Endometrial microvascular endothelial cells (primary cell): ENCODE measurements around the gene FSIP1. TPM values are rescaled to one million over a fixed set of nuclear protein-coding genes. Genes with fewer than 3 reads are reported as not detected.

Experiments
- in situ Hi-C: cut with HindIII; loops from 2 replicates; pipeline ENCODE4 v1.10.0; 2017; ENCODE audit warnings: low sequenced_read_pairs, low pct_unique_long_range_greater_than_20kb; ENCODE audit errors: inconsistent ontology term
- total RNA-seq: library from RNA; depleted of rRNA; stranded (reverse); fragments of >200 nt; gene quantifications from one replicate; pipeline ENCODE4 v1.2.3, GENCODE V29; 2015; ENCODE audit errors: inconsistent ontology term

The FSIP1 gene
- total RNA-seq, 1 donor from 2014 or later, result 0.09 TPM

DNA sequence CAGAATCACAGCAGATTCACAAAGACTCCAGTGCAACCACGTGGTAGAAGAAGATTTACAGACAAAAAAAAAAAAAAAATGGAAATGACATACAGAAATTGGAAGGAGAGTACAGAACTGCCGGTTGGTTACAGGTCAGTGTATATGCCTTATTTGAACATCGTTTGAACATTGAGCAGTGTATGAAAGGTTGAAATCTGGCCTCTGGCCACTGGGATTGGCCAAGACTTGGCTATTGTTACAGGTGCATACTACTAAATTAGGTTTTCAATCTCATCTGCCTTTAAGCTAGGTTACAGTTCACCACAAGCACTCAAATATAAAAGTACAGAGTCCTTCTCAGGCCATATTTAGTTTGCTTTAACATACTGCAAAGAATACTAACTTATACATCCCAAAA lies 142.0 kb downstream of the FSIP1 start:
- in situ Hi-C loops, result no loop called here

DNA sequence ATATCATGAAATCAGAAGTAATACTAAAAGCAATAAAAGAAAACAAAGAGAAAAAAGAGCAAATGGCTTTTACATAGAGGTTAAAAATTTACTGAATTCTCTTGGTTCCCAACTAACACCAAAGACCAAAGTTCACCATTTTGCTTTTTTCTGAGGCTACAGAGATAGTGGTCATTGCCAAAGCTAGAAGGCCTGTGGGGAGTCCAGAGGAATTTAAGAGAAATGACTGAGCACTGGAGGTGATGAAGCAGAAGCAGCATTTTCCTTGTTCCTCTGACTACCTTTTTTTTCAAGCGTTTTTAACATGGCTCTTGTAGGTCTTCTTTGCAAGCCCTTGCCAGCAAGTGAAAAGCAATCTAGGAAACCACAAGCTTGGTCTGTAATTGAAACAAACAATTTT lies 143.6 kb downstream of the FSIP1 start:
- in situ Hi-C loops, result no loop called here

DNA sequence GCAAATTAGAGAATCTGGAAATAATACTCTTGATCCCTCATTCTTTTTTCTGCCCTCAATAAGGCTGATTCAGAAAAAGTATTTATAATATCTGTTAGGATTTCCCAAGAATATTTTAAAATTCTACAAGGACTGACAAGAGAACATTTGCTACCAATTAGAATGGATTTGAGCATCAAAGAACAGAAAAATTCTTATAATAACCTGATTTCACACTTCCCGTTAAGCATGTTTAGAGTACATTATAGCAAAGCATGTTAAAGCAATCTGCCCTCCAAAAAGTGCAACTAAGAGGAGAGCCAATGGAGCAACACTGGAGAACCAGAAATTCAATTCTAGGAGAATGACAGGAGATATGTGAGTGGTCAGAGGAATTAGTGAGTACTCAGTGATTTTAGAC lies 144.6 kb downstream of the FSIP1 start:
- in situ Hi-C loops, result no loop called here

DNA sequence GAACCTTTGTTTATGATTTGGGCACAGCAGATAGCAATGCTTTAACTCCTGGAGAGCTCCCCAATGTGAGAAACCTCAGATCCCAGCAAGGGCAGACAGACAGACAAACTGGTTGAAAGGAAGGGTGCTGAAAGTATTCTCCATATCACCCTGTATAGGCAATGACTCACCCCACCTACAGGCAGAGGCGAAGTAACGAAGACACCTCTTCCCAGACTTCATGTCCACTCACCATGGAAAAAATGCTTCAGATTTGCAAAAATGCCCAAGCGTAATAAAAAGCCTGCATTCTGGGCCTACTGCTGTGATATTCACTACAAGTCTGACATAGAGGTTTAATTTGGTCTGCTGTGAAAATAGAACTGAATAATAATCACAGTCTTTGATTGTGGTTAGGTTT lies 151.3 kb downstream of the FSIP1 start:
- in situ Hi-C loops, result no loop called here

DNA sequence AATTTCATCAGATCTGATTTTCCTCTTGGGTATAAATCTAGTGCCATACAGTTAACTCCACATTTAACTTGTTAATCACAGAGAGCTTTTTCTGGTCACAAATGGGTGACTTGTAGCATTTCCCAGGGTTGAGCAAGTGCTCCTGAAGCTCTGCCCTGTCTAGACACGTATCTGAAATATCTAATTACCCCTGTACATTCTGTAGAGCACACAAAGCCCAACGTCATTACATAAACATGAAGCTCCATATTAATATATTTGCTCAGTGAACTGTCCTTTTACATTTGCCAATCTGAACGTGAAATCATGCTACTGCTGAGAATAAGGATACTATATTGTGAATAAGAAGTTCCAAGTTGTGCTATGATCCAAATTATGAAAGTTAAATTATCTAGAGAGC lies 152.7 kb downstream of the FSIP1 start:
- in situ Hi-C loops, result no loop called here

DNA sequence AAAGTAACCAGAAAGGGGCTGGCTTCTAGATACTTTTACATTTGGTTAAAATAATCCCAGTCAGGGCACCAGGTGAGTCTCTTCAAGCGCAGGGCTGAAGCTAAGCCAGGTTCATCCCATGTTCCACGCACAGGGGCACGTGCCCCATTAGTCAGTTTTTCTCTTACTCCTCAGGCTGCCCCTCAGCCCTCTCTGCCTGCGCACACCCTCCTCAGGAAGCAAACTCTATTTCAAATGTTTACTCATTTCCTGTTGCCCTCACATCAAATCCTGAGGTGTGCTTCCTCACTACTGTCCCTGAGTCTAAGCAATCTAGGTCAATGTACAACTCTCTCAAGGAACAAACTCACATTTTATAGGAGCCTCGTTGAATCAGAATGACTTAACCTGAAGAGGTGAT lies 153.3 kb downstream of the FSIP1 start:
- in situ Hi-C loops, result no loop called here

DNA sequence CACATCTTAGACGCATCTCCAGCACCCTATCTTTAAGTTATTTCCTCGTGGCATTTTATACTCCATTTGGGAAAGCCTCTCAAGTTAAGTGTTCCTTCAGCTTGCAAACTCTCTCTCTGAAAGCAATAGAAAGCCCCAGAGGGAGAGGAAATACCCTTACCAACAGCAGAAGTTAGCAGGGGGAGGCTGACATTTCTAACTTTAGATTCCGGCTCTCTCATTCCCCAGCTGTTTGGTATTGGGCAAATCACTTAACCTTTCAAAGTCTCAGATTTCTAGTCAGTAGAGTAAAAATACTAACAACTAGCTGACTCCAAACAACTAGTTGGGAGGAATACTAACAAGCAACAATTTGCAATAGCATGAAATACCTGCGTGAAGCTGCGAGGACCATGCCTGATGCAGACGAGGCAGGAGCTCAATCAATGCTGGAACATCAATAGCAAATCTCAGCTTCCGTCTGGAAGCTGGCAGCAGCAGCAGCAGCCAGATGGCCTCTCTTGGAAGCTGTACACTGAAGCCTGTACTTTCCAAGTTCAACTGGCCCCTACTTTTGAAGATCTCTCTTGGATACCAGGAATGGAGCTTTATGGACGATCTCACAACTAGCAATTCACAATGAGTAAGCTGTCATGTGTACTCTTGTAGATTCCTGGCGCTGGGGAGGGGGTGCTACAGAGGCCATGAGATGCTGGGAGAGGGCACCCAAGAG lies 153.9 kb downstream of the FSIP1 start:
- in situ Hi-C loops, result no loop called here

DNA sequence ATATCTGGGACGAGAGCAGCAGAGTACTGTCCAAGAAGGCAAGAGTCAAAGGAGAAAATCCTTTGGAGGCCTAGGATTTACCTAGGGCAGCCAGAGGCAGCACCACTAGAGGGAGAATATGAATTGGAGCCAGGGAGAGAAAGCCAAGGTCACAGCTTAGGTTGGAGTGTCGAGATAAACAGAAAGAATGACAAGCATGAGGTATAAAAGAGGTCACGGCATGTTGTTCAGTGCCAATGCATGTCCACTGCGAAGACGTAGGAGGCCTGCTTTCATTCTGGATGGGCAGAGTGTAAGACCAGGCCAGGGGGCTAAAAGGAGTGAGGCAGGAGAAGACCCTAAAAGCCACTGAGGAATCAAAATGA lies 154.5 kb downstream of the FSIP1 start:
- in situ Hi-C loops, result no loop called here

DNA sequence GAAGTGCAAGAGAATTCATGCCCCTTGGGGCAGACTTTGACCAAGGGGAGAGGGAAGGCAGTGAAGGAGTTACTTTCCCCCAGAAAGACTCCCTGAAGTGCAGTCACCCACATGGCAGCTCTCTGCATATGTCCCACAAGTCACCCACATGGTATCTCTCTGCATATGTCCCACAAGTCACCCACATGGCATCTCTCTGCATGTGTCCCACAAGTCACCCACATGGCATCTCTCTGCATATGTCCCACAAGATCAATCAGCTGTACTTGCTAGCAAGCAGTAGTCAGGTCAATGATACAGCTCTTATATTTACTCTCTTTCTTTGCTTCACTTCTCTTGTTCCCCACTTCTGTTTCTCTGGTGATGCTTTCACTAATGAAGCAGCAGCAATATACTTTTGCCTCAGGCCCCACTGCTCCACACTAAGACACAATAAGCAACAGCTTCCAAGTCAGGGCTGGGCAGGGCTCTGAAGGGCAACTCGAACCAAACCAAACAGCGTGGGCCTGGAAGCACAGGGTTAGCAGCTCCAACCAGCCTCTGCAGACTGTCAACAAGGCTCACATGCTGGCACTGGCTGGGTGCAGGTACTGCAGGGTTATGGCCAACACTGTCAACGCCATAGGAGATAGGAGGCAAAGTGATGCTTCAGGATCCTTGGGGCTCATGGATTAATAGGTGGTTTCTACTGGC lies 155.0 kb downstream of the FSIP1 start:
- in situ Hi-C loops, result no loop called here

DNA sequence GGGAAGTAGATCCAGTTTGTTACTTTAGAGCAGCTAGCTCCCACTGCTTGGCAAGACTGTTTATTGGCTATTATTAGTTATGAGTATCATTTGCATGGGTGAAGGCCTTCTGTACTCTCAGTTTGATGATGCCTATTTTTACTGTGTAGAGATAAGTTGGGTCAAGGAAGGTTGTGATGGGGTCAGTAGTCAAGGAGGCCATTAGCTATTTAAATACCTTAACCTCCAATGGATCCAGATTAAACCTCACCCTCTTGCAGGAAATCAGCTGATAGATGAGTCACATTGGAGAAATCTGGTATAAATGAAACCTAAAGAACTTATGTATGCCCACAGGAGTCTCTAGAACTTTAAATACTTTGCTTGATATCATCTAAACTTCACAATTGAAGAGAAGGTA lies 156.8 kb downstream of the FSIP1 start:
- in situ Hi-C loops, result no loop called here

DNA sequence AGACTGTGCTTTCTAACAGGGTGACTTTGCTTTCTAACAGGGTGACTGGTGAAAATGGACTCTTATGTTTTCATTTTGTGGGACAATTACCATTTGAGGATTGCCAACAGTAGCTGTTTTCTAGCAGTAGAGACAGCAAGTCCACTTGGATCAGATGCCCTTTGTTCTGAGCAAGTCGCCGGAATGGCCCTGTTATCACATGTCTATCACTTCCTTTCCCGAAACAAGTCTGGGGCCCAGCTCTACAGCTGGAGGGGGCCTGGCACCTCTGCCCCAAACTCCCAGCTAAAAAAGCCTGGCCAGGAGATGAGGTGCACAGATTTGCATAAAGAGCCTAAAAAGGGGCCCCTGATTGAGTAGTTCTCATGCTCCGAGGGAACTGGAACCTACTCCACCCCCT lies 157.2 kb downstream of the FSIP1 start:
- in situ Hi-C loops, result no loop called here

DNA sequence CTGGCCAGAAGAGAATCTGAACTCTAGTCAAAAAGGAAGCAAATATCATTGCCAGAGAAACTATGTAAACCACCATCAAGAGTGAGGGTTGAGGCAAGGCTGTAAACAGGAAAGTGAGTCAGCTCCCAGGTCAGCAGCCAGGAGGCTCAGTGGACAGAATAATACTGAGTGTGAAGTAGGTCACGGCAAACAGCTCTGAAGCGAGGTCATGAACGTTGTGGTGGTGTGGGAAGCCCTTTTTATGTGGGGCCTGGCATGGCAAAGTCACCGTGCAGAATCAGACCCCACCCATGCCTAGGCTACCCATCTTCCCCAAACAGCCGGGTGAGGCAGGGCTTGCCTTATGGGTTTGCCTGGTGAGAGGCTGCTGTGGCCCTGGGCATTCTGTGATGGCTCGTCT lies 157.8 kb downstream of the FSIP1 start:
- in situ Hi-C loops, result no loop called here

DNA sequence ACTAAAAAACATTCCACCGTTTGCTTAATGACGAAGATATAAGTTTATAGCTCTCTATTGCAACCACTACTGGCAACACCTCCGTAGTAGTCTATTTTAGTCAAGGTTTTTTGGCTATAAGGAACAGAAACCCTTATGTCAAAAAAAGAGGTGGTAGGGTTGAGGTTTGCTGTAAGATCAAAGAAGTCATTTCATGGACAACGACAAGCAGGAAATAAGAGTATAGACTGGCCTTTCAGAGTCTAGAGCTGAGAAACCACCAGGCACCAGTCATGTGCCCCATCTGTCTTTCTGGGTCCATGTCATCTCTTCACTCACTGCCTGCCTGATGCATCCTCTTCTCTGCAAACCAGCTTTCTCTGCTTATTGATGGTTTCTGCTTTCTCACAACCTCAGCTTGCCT lies 159.1 kb downstream of the FSIP1 start:
- in situ Hi-C loops, result no loop called here

DNA sequence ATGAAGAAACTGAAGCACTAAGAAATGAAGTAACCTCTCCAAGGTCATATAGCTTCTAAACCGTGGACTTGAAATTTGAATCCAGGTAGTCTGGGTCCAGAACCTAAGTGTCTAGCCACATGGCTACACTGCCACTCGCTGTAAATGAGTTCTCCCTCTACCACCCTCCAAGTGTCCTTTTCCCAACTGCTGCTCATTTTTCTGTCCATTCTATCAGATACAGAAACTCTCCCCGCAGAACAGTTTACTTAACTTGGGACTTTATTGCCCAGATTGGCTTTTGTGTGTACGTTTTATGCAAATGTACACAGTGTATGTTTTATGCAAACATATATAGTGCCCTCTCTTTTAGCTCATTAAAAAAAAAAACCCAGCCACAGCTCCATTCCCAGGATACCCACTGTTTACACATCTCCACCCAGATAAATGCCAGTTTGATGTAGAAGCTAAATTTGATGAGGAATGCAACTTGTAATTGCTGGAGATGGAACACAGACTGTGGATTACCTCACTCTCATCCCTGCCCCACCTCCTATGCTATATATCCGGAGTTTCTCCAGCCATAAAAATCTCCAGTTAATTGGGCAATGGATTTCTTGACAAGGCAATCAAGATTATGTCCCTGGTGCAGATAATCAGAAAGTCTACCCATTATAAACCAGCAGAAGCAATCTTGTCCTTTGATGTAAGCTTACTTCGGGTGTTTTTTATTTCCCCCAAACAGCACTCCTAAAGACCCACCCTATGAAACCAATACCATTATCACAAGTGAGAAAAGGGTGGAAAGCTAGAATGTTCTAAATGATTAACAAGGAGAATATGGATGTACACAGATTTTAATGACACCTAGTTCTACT lies 159.8 kb downstream of the FSIP1 start:
- in situ Hi-C loops, result no loop called here

DNA sequence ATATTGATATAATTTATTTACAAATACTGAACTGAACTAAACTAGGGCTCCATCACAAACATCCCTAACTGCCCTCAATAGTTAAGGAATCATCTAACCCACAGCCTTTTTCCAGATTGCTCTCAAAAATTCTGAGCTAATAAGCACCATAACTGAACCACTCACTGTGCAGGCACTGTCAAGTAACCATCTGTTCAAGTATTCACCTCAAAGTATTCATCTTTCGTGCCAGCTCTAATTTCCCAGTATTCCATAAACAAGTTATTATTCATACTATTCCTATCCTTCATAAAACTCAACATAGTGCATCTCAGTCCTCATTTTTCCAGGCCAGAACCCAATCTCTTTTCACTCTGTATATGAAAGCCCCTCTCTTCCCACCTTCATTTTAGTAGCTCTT lies 160.7 kb downstream of the FSIP1 start:
- in situ Hi-C loops, result no loop called here

DNA sequence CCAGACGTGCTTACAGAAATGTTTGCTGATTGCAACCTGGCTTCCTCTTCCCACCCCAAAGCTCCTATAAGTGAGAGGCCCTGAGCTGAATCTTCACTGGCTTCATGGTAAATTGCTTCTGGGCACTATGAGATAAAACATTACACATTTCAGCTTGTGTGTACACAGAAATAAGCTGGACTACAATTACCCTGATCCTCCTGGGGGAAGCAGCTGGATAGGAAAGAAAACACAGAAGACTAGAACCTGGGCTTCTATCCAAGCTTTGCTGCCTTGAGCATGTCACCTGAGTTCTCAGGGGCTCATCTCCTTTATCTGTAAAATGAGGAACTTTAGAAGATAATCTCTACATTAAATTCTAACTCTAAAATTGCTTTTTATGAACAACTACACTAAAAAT lies 161.4 kb downstream of the FSIP1 start:
- in situ Hi-C loops, result no loop called here

DNA sequence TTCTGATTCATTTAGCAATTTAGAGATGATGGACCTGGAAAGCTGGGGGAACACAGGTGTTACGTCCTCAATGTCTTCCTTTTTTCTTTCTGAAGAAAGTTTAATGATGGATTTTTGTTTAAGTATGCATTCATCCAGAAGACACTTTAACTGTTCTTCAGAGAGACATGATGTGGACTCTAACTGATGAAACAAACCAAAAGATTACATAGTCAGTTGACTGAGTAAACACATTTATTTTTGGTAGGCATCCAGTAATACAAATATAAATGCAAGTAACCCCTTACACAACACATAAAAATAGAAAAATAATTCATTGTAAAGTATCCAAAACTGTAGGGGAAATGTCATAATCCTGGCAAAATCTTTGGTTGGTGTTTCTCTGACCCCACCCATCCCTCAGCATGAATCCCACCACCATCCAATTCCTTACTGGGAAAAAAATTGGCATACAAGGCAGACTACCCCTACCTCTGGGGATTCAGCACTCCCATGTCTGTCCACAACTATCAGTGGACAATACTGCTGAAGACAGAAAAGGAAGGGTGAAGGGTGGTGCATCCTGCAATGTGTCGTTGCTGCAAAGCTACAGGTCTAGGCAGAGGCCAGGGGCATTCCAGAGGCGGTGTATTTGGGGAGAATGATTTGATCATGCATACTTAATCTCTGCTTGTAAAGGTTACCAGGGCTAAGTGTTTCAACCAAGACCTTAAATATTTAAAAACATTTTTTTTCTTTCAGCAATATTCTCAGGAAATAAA lies 164.4 kb downstream of the FSIP1 start:
- in situ Hi-C loops, result no loop called here

DNA sequence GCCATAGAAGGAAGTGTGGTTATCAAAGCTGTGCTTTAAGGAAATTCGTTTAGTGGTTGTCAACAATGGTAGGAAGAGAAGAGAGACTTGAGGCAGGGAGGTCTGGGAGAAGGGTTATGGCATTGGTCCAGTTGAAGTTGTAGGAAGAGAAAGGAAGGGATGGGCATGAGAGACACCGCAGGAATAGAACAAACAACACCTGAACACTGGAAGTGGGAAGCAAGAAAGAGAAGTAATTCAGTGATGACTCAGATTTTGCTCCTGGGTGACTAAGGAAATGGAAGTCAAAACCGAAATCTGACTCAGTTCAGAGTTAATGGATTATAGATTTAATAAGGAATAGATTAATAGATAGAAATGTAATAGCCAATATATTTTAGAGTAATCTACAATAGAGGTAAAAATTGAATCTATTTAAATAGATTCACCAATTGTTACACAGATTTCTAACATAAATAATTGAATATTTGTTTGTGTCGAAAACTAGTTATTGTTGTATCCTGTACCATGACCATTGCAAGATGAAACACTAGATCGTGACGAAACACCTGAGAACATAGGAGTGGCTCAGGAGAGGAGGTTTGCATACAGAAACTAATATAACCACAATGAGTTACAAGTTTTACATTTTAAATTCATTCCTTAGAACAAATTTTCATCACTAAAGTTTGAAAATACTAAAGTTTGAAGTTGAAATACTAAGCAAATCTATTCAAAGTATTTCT lies 165.7 kb downstream of the FSIP1 start:
- in situ Hi-C loops, result no loop called here

DNA sequence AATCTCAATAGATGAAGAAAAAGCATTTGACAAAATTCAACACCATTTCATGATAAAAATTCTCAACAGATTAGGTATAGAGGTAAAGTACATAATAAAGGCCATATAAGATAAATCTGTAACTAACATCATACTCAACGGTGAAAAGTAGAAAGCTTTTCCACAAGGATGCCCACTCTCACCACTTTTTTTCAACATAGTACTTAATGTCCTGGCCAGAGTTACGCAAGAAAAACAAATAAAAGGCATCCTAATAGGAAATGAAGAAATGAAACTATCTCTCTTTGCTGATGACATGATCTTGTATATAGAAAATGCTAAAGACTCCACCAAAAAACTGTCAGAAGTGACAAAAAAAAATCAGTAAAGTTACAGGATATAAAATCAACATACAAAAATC lies 168.8 kb downstream of the FSIP1 start:
- in situ Hi-C loops, result no loop called here
